Measurements from ENCODE around the gene HNRNPLL. TPM values are rescaled to one million over a fixed set of nuclear protein-coding genes. Genes with fewer than 3 reads are reported as not detected.

HNRNPLL gene
- total and polyA plus RNA-seq, 2 of the 13 experiments (the other 11 are each of a cell fraction or from before 2014, with no cell fraction given), result 49.4 to 103 TPM

- TF ChIP-seq TRIM22 (IDR thresholded peaks at IDR 0.05) (no peak), HMG20A (CRISPR knock-in tag; IDR thresholded peaks at IDR 0.05; ENCODE audit: borderline replicate concordance) (peak; percentile 89), ZNF776 (CRISPR knock-in tag; IDR thresholded peaks at IDR 0.05) (no peak), MNT (IDR thresholded peaks at IDR 0.05) (no peak), ZNF616 (CRISPR knock-in tag; IDR thresholded peaks at IDR 0.05; ENCODE audit: low read depth) (no peak), PHF20 (CRISPR knock-in tag; IDR thresholded peaks at IDR 0.05) (no peak), ZNF672 (CRISPR knock-in tag; IDR thresholded peaks at IDR 0.05) (no peak), ELF1 (CRISPR knock-in tag; IDR thresholded peaks at IDR 0.05) (no peak), JUN (CRISPR knock-in tag; IDR thresholded peaks at IDR 0.05) (no peak), ZNF703 (CRISPR knock-in tag; IDR thresholded peaks at IDR 0.05; ENCODE audit: borderline replicate concordance) (no peak), DBP (CRISPR knock-in tag; IDR thresholded peaks at IDR 0.05; ENCODE audit: not compliant biosample characterization) (no peak), JDP2 (CRISPR knock-in tag; IDR thresholded peaks at IDR 0.05; ENCODE audit: borderline replicate concordance) (no peak), SRSF4 (IDR thresholded peaks at IDR 0.05; ENCODE audit: low read depth, low read length, poor library complexity, severe bottlenecking) (no peak), ZFP82 (CRISPR knock-in tag; IDR thresholded peaks at IDR 0.05; ENCODE audit: borderline replicate concordance) (no peak), ARNT2 (CRISPR knock-in tag; IDR thresholded peaks at IDR 0.05; ENCODE audit: low read depth) (no peak)
- TF ChIP-seq, protein P1, sequence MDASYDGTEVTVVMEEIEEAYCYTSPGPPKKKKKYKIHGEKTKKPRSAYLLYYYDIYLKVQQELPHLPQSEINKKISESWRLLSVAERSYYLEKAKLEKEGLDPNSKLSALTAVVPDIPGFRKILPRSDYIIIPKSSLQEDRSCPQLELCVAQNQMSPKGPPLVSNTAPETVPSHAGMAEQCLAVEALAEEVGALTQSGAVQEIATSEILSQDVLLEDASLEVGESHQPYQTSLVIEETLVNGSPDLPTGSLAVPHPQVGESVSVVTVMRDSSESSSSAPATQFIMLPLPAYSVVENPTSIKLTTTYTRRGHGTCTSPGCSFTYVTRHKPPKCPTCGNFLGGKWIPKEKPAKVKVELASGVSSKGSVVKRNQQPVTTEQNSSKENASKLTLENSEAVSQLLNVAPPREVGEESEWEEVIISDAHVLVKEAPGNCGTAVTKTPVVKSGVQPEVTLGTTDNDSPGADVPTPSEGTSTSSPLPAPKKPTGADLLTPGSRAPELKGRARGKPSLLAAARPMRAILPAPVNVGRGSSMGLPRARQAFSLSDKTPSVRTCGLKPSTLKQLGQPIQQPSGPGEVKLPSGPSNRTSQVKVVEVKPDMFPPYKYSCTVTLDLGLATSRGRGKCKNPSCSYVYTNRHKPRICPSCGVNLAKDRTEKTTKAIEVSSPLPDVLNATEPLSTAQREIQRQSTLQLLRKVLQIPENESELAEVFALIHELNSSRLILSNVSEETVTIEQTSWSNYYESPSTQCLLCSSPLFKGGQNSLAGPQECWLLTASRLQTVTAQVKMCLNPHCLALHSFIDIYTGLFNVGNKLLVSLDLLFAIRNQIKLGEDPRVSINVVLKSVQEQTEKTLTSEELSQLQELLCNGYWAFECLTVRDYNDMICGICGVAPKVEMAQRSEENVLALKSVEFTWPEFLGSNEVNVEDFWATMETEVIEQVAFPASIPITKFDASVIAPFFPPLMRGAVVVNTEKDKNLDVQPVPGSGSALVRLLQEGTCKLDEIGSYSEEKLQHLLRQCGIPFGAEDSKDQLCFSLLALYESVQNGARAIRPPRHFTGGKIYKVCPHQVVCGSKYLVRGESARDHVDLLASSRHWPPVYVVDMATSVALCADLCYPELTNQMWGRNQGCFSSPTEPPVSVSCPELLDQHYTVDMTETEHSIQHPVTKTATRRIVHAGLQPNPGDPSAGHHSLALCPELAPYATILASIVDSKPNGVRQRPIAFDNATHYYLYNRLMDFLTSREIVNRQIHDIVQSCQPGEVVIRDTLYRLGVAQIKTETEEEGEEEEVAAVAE (CRISPR knock-in tag; IDR thresholded peaks at IDR 0.05; ENCODE audit: borderline replicate concordance), result no peak
- TF ChIP-seq, protein P2, sequence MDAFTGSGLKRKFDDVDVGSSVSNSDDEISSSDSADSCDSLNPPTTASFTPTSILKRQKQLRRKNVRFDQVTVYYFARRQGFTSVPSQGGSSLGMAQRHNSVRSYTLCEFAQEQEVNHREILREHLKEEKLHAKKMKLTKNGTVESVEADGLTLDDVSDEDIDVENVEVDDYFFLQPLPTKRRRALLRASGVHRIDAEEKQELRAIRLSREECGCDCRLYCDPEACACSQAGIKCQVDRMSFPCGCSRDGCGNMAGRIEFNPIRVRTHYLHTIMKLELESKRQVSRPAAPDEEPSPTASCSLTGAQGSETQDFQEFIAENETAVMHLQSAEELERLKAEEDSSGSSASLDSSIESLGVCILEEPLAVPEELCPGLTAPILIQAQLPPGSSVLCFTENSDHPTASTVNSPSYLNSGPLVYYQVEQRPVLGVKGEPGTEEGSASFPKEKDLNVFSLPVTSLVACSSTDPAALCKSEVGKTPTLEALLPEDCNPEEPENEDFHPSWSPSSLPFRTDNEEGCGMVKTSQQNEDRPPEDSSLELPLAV (CRISPR knock-in tag; conservative IDR thresholded peaks at IDR 0.05; ENCODE audit: low read depth), result no peak
- TF ChIP-seq, protein P3, sequence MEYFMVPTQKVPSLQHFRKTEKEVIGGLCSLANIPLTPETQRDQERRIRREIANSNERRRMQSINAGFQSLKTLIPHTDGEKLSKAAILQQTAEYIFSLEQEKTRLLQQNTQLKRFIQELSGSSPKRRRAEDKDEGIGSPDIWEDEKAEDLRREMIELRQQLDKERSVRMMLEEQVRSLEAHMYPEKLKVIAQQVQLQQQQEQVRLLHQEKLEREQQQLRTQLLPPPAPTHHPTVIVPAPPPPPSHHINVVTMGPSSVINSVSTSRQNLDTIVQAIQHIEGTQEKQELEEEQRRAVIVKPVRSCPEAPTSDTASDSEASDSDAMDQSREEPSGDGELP (IDR thresholded peaks at IDR 0.05; ENCODE audit: borderline replicate concordance, low read depth), result no peak; the same call in 1 of the 2 replicates
- TF ChIP-seq, protein P4, sequence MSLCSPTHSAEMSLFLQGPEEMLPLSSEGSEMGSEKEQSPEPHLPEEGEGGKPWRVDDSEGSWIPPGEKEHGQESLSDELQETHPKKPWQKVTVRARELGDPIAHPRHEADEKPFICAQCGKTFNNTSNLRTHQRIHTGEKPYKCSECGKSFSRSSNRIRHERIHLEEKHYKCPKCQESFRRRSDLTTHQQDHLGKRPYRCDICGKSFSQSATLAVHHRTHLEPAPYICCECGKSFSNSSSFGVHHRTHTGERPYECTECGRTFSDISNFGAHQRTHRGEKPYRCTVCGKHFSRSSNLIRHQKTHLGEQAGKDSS (CRISPR knock-in tag; IDR thresholded peaks at IDR 0.05; ENCODE audit: borderline replicate concordance, low read depth), result no peak
Observed at GRCh38 chr2:38599706-38600105, 3.0 kb downstream of the HNRNPLL start (continued).
